Thoracic aorta (tissue), 2 donors: ENCODE measurements around the gene TOM1L2. TPM values are rescaled to one million over a fixed set of nuclear protein-coding genes. Genes with fewer than 3 reads are reported as not detected.

Experiments
- ATAC-seq: fragments of 150-250 bp; one replicate; pipeline ENCODE4 v1.8.0; 2017; ENCODE audit warnings: low read depth; ENCODE audit not compliant: insufficient number of reproducible peaks, low FRiP score
- DNase-seq: peaks from one replicate; pipeline ENCODE4 v3.0.0-alpha.2; 2020; ENCODE audit warnings: low spot score
- H3K27ac ChIP-seq, 2 donors: fragments of 200-600 bp; sonication (generic); 1 replicate in 1 of 2; 2 replicates in 1 of 2; pipeline ENCODE4 v1.5.1; 2016; ENCODE audit warnings: mild to moderate bottlenecking in 2 of 2, moderate library complexity in 2 of 2
- H3K27me3 ChIP-seq: fragments of 200-600 bp; sonication (generic); replicated peaks from 2 replicates; pipeline ENCODE4 v1.6.0; 2016; ENCODE audit warnings: mild to moderate bottlenecking; ENCODE audit not compliant: insufficient read depth
- H3K36me3 ChIP-seq: fragments of 200-600 bp; sonication (generic); one replicate; pipeline ENCODE4 v1.5.1; 2016
- H3K4me1 ChIP-seq, 2 donors: fragments of 200-600 bp; sonication (generic); 1 replicate in 1 of 2; 2 replicates in 1 of 2; pipeline versions ENCODE4 v1.5.1 to v1.6.0; 2016; ENCODE audit warnings: low read depth in 2 of 2, mild to moderate bottlenecking in 1 of 2; ENCODE audit not compliant: control insufficient read depth in 1 of 2
- H3K4me3 ChIP-seq: fragments of 200-600 bp; sonication (generic); 2 replicates; pipeline ENCODE4 v1.5.1; 2016; ENCODE audit warnings: mild to moderate bottlenecking
- H3K9me3 ChIP-seq: fragments of 200-600 bp; sonication (generic); 2 replicates; pipeline ENCODE4 v1.5.1; 2016
- CTCF ChIP-seq: fragments of 200-600 bp; sonication (generic); IDR thresholded peaks from one replicate; pipeline ENCODE4 v1.5.1; 2019; ENCODE audit warnings: antibody characterized with exemption
- total RNA-seq, 2 donors: library from RNA; depleted of rRNA; stranded (reverse); fragments of >200 nt; gene quantifications; one replicate each; pipeline versions ENCODE4 v1.1.0 to v1.2.3, GENCODE V29; 2016

TOM1L2 gene
- total RNA-seq, 2 donors from 2014 or later = 63.4 to 185 TPM

- DNase-seq = no peak
- peaks cover 30% of the 10 kb centered on the region for H3K36me3 ChIP-seq
- no peaks in the 10 kb centered on the region for H3K9me3 ChIP-seq
- H3K4me3 ChIP-seq = no peak overlapping the region
- H3K27me3 ChIP-seq = no peaks in the 10 kb centered on the region
- TF ChIP-seq CTCF = no peak
- no peak overlapping the region for H3K27ac ChIP-seq
- ATAC-seq = no peak
- H3K4me1 ChIP-seq = peaks cover 16 to 33% of the 10 kb centered on the region in 2 donors
These were observed 91.5 kb downstream of the TOM1L2 start for GRCh38 chr17:17880577-17881196.

- peak; percentile 71 for DNase-seq
- H3K4me3 ChIP-seq = peak overlapping the region; percentile 43
These were observed 94.5 kb downstream of the TOM1L2 start for GRCh38 chr17:17877529-17878358.

GRCh38 chr17:17876959-17877528, 95.2 kb downstream of the TOM1L2 start:
- H3K4me1 ChIP-seq = peaks cover 19 to 49% of the 10 kb centered on the region in 2 donors
- peaks cover 11% of the 10 kb centered on the region for H3K36me3 ChIP-seq
- no peak for TF ChIP-seq CTCF
- peak overlapping the region; percentile 43 for H3K4me3 ChIP-seq
- no peaks in the 10 kb centered on the region for H3K9me3 ChIP-seq
- H3K27me3 ChIP-seq = no peaks in the 10 kb centered on the region
- DNase-seq = peak; percentile 16
- peak overlapping the region; percentile 92 to 93 for H3K27ac ChIP-seq
- peak; percentile 59 for ATAC-seq

More at GRCh38 chr17:17877529-17878358, 94.5 kb downstream of the TOM1L2 start:
- H3K27ac ChIP-seq = peak overlapping the region; percentile 92 to 93
- H3K9me3 ChIP-seq = no peaks in the 10 kb centered on the region
- H3K36me3 ChIP-seq = peaks cover 16% of the 10 kb centered on the region
- no peak for TF ChIP-seq CTCF
- ATAC-seq = peak; percentile 74
- H3K4me1 ChIP-seq = peaks cover 16 to 42% of the 10 kb centered on the region in 2 donors
- no peaks in the 10 kb centered on the region for H3K27me3 ChIP-seq

- no peaks in the 10 kb centered on the region for H3K27me3 ChIP-seq
- DNase-seq (no peak), ATAC-seq (no peak)
- peak overlapping the region in 1 of 2 donors; percentile 93 for H3K27ac ChIP-seq
- peaks cover 19 to 53% of the 10 kb centered on the region in 2 donors for H3K4me1 ChIP-seq
- H3K9me3 ChIP-seq = no peaks in the 10 kb centered on the region
- peaks cover 5% of the 10 kb centered on the region for H3K36me3 ChIP-seq
- no peak overlapping the region for H3K4me3 ChIP-seq
- TF ChIP-seq CTCF = no peak
These were observed 97.7 kb downstream of the TOM1L2 start for GRCh38 chr17:17874478-17874877.

GRCh38 chr17:17873450-17873991, 98.7 kb downstream of the TOM1L2 start:
- TF ChIP-seq CTCF = no peak
- ATAC-seq (no peak), DNase-seq (no peak)
- Histone ChIP-seq H3K27ac (peak overlapping the region in 1 of 2 donors; percentile 25), H3K27me3 (no peaks in the 10 kb centered on the region), H3K9me3 (no peaks in the 10 kb centered on the region), H3K36me3 (peaks cover 2% of the 10 kb centered on the region), H3K4me3 (no peak overlapping the region), H3K4me1 (peaks cover 19 to 47% of the 10 kb centered on the region in 2 donors)
